Mononuclear cell (primary cell): ENCODE results near the gene GALNT12. TPM values are rescaled to one million over a fixed set of nuclear protein-coding genes. Genes with fewer than 3 reads are reported as not detected.

ENCODE experiments used
- H3K27me3 ChIP-seq: 2 replicates; pipeline ENCODE4 v1.6.0; 2011; ENCODE audit warnings: low read length, control low read depth; ENCODE audit not compliant: insufficient read depth
- H3K4me1 ChIP-seq: 2 replicates; pipeline ENCODE4 v1.5.1; 2011; ENCODE audit warnings: mild to moderate bottlenecking, low read length, control low read depth; ENCODE audit not compliant: insufficient read depth
- H3K4me3 ChIP-seq: 2 replicates; pipeline ENCODE4 v1.5.1; 2011; ENCODE audit warnings: mild to moderate bottlenecking, low read length, moderate library complexity
- H3K9me3 ChIP-seq: 2 replicates; pipeline ENCODE4 v1.5.1; 2011; ENCODE audit warnings: low read depth, mild to moderate bottlenecking, control low read depth, low read length
- total RNA-seq: library from RNA; depleted of rRNA; stranded (reverse); fragments of >200 nt; gene quantifications from one replicate; pipeline ENCODE4 v1.2.3, GENCODE V29; 2012

The GALNT12 gene
- total RNA-seq, 1 donor, result 4.5 TPM

DNA sequence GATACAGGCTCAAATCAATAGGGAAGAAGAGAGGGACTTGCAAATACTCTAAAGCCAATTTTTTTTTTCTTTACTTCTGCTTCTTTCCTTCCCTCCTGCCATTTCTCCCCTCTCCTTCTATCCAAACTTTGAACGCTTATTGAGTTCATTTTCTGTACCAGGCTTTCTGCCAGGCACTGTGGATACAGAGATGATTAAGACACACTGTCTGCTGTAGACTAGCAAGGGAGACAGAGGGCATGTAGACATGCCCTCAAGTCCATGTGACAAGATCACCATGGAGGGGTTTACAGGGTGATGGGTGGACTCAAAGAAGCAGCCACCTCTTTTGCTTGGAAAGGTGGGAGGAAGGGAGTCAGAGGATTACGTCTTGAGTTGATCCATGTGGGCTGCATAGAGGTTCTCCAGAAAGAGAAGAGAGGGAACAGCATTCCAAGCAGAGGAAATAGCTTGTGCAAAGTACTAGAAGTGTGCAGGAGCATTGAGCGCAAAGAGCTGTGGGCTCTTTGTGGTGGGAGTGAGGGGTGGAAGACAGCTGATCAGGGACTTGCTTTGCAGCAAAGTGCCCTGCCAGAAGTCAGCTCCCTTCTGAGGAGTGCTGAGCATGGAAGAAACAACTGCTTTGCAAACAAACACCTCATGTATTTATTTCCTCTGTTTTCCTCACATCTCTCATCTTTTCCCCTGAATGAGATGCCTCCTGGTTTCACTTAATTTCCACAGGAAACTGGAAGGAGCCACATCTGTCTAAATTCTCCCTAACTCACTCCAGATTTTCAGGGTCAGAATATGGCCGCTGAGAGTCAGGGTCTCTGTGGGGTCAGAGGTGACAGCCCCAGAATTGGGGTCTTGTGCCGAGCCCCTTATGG is 71.9 kb downstream of the GALNT12 start:
- Histone ChIP-seq H3K4me3 (no peak overlapping the region), H3K9me3 (no peaks in the 10 kb centered on the region), H3K27me3 (peaks cover 4% of the 10 kb centered on the region), H3K4me1 (no peaks in the 10 kb centered on the region)

DNA sequence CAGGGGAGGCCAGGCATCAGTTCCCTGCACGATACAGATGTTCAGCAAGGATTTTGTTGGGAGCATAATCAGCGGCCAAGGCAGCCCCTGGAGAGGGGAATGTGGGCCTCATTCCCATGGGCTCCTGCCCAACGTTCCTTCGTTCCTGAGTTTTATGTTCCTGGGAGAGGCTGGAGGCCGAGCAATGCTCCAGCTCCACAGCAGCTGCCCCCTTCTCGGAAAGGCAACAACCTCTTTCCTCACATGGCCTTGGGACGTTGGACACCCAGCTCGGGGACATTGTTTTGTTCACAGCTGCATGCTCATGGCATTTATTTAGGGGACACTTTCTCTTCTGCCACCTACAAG is 72.5 kb downstream of the GALNT12 start:
- H3K4me1 ChIP-seq, result no peaks in the 10 kb centered on the region
- peaks cover 4% of the 10 kb centered on the region for H3K27me3 ChIP-seq
- no peaks in the 10 kb centered on the region for H3K9me3 ChIP-seq
- no peak overlapping the region for H3K4me3 ChIP-seq

DNA sequence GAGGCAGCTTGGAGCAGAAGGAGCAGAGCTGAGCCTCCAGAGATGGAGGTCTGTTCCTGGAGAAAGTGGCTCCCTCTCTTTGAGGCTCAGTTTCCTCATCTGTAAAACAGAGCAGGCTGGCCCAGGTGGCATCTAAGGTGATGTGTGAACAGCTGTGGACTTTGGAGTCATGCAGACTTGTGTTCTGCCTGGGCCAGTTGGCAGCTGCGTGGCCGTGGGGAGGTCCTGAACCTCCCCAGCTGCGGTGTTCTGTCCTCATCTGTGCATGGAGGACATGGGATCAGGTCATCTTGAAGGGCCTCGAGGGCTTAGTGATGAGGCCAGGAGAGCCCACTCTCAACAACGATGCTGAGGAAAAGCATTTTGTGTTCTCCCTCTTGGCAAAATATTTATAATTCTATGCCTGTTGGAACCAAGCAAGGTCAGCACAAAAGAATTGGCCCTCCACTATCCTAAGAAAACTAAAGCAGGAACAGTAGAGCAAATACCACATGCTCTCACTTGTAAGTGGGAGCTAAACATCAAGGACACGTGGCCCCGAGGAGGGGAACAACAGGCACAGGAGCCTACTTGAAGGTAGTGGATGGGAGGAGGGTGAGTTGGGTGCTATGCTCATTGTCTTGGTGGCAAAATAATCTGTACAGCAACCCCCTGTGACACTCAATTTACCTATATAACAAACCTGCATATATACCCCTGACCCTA is 73.0 kb downstream of the GALNT12 start:
- H3K4me1 ChIP-seq, result no peaks in the 10 kb centered on the region
- H3K27me3 ChIP-seq, result peaks cover 4% of the 10 kb centered on the region

GRCh38 chr9:98881356-98881755 is 73.9 kb downstream of the GALNT12 start:
- no peaks in the 10 kb centered on the region for H3K9me3 ChIP-seq
- H3K4me1 ChIP-seq, result no peaks in the 10 kb centered on the region
- H3K4me3 ChIP-seq, result no peak overlapping the region
- peaks cover 4% of the 10 kb centered on the region for H3K27me3 ChIP-seq

More for the DNA sequence above, 73.0 kb downstream of the GALNT12 start:
- H3K9me3 ChIP-seq, result no peaks in the 10 kb centered on the region
- H3K4me3 ChIP-seq, result no peak overlapping the region

- peaks cover 4% of the 10 kb centered on the region for H3K27me3 ChIP-seq
- H3K4me3 ChIP-seq, result no peak overlapping the region
- no peaks in the 10 kb centered on the region for H3K9me3 ChIP-seq
- no peaks in the 10 kb centered on the region for H3K4me1 ChIP-seq
These were observed 74.5 kb downstream of the GALNT12 start for GRCh38 chr9:98881836-98882568.

DNA sequence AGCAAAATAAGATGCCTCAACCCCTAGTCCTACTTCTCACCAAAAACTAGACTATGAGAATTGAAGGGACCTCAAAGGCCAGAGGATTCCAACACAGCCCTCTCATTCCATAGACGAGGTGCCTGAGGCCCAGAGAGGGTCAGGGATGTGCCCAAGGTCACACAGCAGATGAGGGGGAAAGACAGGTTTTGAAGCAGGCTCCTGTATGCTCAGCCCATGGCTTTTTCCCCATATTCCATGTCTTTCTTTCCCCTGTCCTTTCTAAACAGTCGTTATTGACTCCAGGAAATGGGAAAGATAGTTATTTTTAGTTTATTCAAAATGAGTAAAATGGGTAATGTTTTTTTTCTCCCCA is 75.1 kb downstream of the GALNT12 start:
- H3K4me1 ChIP-seq, result no peaks in the 10 kb centered on the region
- peaks cover 4% of the 10 kb centered on the region for H3K27me3 ChIP-seq
- H3K4me3 ChIP-seq, result no peak overlapping the region
- no peaks in the 10 kb centered on the region for H3K9me3 ChIP-seq

DNA sequence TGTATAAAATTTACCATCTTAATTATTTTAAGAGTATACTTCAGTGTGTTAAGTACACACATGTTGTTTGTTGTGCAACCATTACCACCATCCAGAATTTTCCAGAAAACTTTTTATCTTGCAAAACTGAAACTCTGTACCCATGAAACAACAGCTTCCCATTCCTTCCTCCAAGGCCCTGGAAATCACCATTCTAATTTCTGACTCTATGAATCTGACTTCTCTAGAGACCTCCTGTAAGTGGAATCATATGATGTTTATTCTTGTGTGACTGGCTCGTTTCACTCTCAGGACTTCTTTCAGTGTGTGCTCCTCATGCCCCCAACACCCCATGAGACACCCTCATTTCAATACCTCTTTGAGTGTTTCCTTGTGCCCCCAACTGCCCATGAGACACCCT is 75.8 kb downstream of the GALNT12 start:
- peaks cover 6% of the 10 kb centered on the region for H3K27me3 ChIP-seq
- H3K4me3 ChIP-seq, result no peak overlapping the region
- no peaks in the 10 kb centered on the region for H3K9me3 ChIP-seq
- no peaks in the 10 kb centered on the region for H3K4me1 ChIP-seq

- H3K4me1 ChIP-seq, result no peaks in the 10 kb centered on the region
- peaks cover 6% of the 10 kb centered on the region for H3K27me3 ChIP-seq
- no peak overlapping the region for H3K4me3 ChIP-seq
- H3K9me3 ChIP-seq, result no peaks in the 10 kb centered on the region
These were observed 77.4 kb downstream of the GALNT12 start for GRCh38 chr9:98884849-98885248.

DNA sequence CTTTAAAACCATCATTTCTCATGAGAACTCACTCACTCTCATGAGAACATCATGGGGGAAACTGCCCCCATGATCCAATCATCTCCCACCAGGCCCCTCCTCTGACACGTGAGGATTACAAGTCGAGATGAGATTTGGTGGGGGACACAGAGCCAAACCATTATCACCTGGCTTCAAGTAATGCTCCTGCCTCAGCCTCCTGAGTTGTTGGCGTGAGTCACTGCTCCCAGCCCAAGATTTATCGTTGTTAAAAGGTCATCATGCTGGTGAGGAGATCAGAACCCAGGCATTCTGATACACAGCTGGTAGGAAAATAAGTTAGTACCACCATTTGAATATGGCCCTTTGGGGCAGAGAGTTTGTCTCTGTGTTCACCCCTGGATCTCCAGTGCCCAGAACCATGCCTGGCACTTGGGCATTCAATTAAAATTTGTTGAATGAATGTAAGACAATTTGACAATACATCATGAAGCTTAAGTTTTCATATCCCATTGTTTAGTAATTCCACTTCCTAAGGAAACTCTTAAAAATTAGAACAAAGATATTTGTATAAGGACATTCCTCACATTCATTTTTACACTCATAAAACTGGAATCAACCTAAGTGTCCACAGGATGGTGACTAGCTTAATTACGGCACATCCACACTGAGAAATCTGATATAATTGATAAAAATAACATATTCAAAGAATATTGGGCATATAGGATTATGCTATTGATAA is 78.3 kb downstream of the GALNT12 start:
- no peaks in the 10 kb centered on the region for H3K4me1 ChIP-seq
- no peaks in the 10 kb centered on the region for H3K9me3 ChIP-seq
- peaks cover 6% of the 10 kb centered on the region for H3K27me3 ChIP-seq
- H3K4me3 ChIP-seq, result no peak overlapping the region

DNA sequence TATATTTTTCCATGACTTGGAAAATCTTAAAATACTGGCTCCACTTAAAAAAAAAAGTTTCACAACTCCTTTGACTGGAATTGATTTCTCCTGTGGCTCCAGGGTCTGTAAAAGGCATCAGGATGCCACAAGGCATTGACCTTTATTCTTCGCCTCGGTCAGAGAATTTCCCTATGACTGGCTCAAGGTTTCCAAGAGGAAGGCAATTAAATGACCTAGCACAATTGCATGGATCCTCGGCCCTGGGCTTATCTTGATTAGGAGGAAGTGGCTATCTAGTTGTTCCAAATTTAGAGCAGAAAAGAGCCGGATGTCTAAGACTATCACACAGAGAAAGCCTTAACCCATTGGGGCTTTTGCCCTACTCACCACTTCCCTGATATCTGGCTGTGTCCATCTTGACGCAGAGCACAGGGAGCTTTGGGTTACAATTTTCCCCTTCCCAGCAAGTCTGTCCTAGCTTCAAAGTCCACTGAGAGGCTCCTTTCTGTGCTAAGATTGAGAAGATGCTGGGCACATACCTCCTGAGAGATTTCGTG is 79.3 kb downstream of the GALNT12 start:
- Histone ChIP-seq H3K27me3 (peaks cover 6% of the 10 kb centered on the region), H3K4me3 (no peak overlapping the region), H3K9me3 (no peaks in the 10 kb centered on the region), H3K4me1 (no peaks in the 10 kb centered on the region)

GRCh38 chr9:98887918-98888510 is 80.5 kb downstream of the GALNT12 start:
- H3K4me3 ChIP-seq, result no peak overlapping the region
- no peaks in the 10 kb centered on the region for H3K4me1 ChIP-seq
- no peaks in the 10 kb centered on the region for H3K9me3 ChIP-seq
- H3K27me3 ChIP-seq, result peaks cover 2% of the 10 kb centered on the region

DNA sequence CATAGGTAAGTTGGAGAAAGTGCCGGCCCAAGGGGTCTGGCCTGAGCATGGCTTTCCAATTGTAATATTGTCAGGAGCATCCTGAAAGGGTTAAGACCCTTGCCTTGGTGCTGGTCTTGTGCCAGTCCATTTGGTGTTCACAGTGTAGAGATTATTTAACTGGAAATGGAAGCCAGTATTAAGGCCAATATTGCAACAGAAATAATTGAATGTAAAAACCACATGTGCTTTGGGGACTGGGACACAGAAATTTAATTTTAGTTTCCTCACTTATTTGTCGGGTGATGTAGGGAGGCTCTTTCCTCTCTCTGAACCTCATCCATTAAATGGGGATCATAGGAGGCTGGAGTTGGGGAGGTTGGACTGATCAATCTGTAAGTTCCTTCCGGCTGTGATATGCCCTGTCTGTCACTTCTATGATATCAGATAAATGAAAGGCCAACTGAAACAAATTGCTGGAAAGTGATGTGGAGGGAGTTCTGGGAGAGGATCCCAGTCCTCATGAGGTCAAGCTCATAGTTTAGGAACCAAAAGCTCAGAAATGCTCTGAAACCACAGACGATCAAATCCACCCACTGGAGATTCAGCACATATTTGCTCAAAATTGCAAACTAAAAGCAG is 81.4 kb downstream of the GALNT12 start:
- H3K27me3 ChIP-seq, result peaks cover 2% of the 10 kb centered on the region
- no peaks in the 10 kb centered on the region for H3K4me1 ChIP-seq
- H3K4me3 ChIP-seq, result no peak overlapping the region
- no peaks in the 10 kb centered on the region for H3K9me3 ChIP-seq

- no peaks in the 10 kb centered on the region for H3K4me1 ChIP-seq
- H3K27me3 ChIP-seq, result peaks cover 2% of the 10 kb centered on the region
- H3K9me3 ChIP-seq, result no peaks in the 10 kb centered on the region
- H3K4me3 ChIP-seq, result no peak overlapping the region
These were observed 82.8 kb downstream of the GALNT12 start for GRCh38 chr9:98890256-98890655.

GRCh38 chr9:98892288-98892687 is 84.8 kb downstream of the GALNT12 start:
- Histone ChIP-seq H3K27me3 (peaks cover 2% of the 10 kb centered on the region), H3K4me1 (peaks cover 5% of the 10 kb centered on the region), H3K9me3 (peaks cover under 1% of the 10 kb centered on the region), H3K4me3 (no peak overlapping the region)
